Fibroblast of pulmonary artery (primary cell): Measurements from ENCODE around the gene BRF1.

Experiments
- DNase-seq: peaks from one replicate; pipeline ENCODE4 v3.0.0-alpha.2; 2010; ENCODE audit warnings: low read depth
- H3K4me3 ChIP-seq: replicated peaks from 2 replicates; pipeline ENCODE4 v1.5.1; 2011; ENCODE audit warnings: low read depth, mild to moderate bottlenecking, control low read depth, low read length, moderate library complexity
- TF ChIP-seq, protein P1 (sequence below): IDR thresholded peaks from 2 replicates; pipeline ENCODE4 v1.5.1; 2011; ENCODE audit warnings: mild to moderate bottlenecking, control low read depth, low read length, inconsistent platforms; ENCODE audit errors: missing control alignments

The BRF1 gene

DNA sequence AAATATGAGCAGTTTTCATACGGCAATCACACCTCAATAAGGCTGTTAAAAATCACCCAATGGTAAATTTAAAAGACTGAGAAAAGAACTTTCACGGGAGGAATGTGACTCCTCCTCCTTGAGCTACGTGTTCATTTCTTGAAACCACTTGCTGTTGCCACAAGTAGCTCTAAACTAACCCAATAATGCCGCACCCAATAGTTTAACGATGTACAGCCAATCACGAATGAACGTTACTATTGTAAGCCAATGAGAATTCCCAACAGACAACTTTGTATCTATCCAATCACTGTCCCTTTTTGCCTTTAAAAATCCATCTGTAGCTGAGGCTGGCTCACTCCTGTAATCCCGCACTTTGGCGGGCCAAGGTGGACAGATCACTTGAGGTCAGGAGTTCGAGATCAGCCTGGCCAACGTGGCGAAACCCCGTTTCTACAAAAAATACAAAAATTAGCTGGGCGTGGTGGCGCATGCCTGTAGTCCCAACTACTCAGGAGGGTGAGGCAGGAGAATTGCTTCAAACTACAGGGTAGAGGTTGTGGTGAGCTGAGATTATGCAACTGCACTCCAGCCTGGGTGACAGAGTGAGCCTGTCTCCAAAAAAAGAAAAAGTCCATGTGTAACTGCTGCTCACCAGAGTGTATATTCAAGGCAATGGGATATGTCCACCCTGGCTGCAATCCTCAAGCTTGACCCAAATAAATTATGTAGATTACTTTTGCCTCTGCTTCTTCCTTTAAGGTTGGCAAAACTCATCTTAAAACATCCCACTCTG, 76.8 kb downstream of the BRF1 start:
- TF ChIP-seq, protein P1, sequence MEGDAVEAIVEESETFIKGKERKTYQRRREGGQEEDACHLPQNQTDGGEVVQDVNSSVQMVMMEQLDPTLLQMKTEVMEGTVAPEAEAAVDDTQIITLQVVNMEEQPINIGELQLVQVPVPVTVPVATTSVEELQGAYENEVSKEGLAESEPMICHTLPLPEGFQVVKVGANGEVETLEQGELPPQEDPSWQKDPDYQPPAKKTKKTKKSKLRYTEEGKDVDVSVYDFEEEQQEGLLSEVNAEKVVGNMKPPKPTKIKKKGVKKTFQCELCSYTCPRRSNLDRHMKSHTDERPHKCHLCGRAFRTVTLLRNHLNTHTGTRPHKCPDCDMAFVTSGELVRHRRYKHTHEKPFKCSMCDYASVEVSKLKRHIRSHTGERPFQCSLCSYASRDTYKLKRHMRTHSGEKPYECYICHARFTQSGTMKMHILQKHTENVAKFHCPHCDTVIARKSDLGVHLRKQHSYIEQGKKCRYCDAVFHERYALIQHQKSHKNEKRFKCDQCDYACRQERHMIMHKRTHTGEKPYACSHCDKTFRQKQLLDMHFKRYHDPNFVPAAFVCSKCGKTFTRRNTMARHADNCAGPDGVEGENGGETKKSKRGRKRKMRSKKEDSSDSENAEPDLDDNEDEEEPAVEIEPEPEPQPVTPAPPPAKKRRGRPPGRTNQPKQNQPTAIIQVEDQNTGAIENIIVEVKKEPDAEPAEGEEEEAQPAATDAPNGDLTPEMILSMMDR: no peak
- no peak overlapping the region for H3K4me3 ChIP-seq
- no peak for DNase-seq

DNA sequence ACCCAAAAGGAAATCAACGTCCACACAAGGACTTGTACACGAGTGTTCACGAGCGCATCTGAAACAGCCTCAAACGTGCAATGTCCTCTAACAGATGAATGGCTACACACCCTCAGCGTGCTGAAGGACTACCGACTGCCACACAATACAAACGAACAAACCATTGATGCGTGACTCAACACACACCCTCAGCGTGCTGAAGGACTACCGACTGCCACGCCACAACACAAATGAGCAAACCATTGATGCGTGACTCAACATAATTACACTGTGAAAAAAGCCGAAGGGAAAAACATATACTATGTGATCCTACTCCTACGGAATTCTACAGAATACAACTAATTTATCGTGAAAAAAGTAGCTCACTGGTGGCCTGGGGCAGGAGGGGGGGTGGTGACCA, 77.5 kb downstream of the BRF1 start:
- TF ChIP-seq, protein P1: no peak
- no peak for DNase-seq
- no peak overlapping the region for H3K4me3 ChIP-seq

DNA sequence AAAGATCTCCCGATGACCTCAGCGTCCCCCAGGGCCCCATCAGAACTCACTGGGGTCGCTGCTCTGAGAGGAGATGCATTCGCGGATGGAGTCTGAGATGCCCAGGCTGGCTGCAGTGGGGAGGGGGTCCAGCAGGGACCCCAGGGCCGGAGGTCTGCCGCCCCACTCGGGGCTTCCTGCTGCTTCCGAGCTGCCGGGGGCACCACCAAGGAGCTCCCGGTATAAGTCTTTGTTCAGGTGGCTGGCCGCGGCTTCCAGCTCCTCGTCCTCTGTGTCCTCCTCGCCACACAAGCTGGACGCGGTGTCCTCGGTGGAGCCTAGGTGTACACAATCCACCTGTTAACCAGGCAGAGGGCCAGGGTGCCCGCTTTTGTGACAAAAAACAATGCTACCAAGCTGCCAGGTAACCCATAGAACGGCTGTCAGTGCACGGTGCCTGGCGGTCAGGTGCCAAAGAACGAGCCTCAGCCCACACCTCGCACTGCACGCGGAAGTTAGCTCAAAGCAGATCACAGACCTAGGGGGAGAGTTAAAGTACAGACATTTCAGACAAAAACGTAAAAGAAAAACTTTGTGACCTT, 79.1 kb downstream of the BRF1 start:
- DNase-seq: no peak
- H3K4me3 ChIP-seq: no peak overlapping the region
- TF ChIP-seq, protein P1: no peak

GRCh38 chr14:105220699-105221597, 79.9 kb downstream of the BRF1 start:
- TF ChIP-seq, protein P1: no peak
- no peak for DNase-seq
- H3K4me3 ChIP-seq: no peak overlapping the region

DNA sequence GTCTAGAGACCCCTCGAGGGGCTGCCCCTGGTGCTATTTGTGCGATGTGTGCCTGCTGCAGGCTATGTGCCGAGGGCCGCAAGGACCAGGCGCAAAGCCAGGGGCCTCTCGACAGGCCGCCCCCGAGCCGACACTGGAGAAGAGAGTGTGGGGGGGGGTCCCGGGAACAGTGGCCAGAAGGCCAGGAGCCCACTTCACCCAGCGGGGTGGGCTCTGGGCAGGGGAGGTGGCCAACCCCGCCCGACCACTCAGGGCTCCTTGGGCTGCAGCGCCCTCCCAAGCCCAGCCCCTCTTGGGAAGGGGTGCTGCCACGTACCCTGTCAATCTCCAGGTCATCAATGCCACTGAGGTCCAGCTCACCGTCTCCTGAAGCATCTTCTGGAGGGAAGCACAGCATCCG, 81.0 kb downstream of the BRF1 start:
- TF ChIP-seq, protein P1: no peak
- DNase-seq: no peak
- H3K4me3 ChIP-seq: no peak overlapping the region

DNA sequence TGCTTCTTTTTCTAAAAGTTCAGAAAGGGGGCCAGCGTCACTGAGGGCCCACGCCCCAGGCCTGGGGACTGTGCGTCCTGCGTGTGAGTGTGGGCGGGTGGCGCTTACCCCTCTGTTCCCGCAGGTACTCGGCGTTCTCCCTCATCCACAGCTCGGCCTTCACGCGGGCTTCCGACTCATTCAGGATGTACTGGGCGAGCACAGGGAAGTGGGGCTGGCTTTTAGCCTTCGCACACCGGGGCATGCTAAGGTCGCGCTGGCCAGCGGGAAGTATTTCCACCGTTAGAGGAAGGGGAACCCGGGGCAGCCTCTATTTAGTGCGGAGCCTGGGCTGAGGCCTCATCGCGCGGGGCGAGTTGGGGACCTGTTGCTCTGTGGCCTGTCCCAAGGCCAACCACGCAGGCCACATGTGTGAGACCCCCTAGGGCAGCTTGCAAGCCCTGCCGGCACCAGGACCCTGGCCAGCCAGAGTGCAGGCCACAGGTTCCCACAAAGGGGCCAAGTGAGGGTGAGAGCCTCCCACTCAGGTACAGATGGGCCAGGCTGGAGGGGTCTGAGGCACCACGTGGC, 81.7 kb downstream of the BRF1 start:
- DNase-seq: no peak
- TF ChIP-seq, protein P1: no peak
- H3K4me3 ChIP-seq: no peak overlapping the region
